ENCODE measurements around the gene PHLPP1.
"Not testable (repeated sequence)": the region's sequence is repeated elsewhere in the genome, so short reads cannot be mapped to it uniquely, and the experiment has no call there.

Gene PHLPP1

GRCh38 chr18:62715436-62715758 is at the start of gene PHLPP1:
PHLPP1 (plus strand) TSS chr18:62715541; CDS start chr18:62715684, 143 bp downstream.
- no peak for DNase-seq (ENCODE audit: low read depth in 2 of 2)

GRCh38 chr18:62669225-62669624 is 46.1 kb upstream of the PHLPP1 start:
- DNase-seq (ENCODE audit: low read depth in 2 of 2): no peak

- DNase-seq (ENCODE audit: low read depth in 2 of 2): no peak
Observed at GRCh38 chr18:62670573-62670972, 44.8 kb upstream of the PHLPP1 start.

GRCh38 chr18:62672600-62672999 is 42.7 kb upstream of the PHLPP1 start:
- no peak for DNase-seq (ENCODE audit: low read depth in 2 of 2)

- no peak for DNase-seq (ENCODE audit: low read depth in 2 of 2)
Observed at GRCh38 chr18:62678847-62679485, 36.4 kb upstream of the PHLPP1 start.

GRCh38 chr18:62682371-62682770 is 33.0 kb upstream of the PHLPP1 start:
- no peak for DNase-seq (ENCODE audit: low read depth in 2 of 2)

- no peak for DNase-seq (ENCODE audit: low read depth in 2 of 2)
Observed at GRCh38 chr18:62683935-62684334, 31.4 kb upstream of the PHLPP1 start.

- DNase-seq (ENCODE audit: low read depth in 2 of 2): no peak
Observed at GRCh38 chr18:62688743-62689317, 26.5 kb upstream of the PHLPP1 start.

- DNase-seq (ENCODE audit: low read depth in 2 of 2): no peak
Observed at GRCh38 chr18:62690236-62690815, 25.0 kb upstream of the PHLPP1 start.

GRCh38 chr18:62693659-62694058 is 21.7 kb upstream of the PHLPP1 start:
- no peak for DNase-seq (ENCODE audit: low read depth in 2 of 2)

GRCh38 chr18:62697636-62698035 is 17.7 kb upstream of the PHLPP1 start:
- DNase-seq (ENCODE audit: low read depth in 2 of 2): no peak

- no peak for DNase-seq (ENCODE audit: low read depth in 2 of 2)
Observed at GRCh38 chr18:62702259-62702658, 13.1 kb upstream of the PHLPP1 start.

- not testable (repeated sequence) for DNase-seq (ENCODE audit: low read depth in 2 of 2)
Observed at GRCh38 chr18:62706879-62707278, 8.5 kb upstream of the PHLPP1 start.

- not testable (repeated sequence) for DNase-seq (ENCODE audit: low read depth in 2 of 2)
Observed at GRCh38 chr18:62709908-62710307, 5.4 kb upstream of the PHLPP1 start.

- no peak for DNase-seq (ENCODE audit: low read depth in 2 of 2)
Observed at GRCh38 chr18:62710417-62710816, 4.9 kb upstream of the PHLPP1 start.

- no peak for DNase-seq (ENCODE audit: low read depth in 2 of 2)
Observed at GRCh38 chr18:62711781-62712180, 3.6 kb upstream of the PHLPP1 start.

GRCh38 chr18:62713651-62714247 is 1.6 kb upstream of the PHLPP1 start:
- DNase-seq (ENCODE audit: low read depth in 2 of 2): no peak

GRCh38 chr18:62714671-62715435 is 488 bp upstream of the PHLPP1 start:
- DNase-seq (ENCODE audit: low read depth in 2 of 2): peak; percentile 77 to 78

GRCh38 chr18:62715759-62716615 is 646 bp downstream of the PHLPP1 start:
- peak in 1 of 2 donors; percentile 15 for DNase-seq (ENCODE audit: low read depth in 2 of 2)

- peak in 1 of 2 donors; percentile 4 for DNase-seq (ENCODE audit: low read depth in 2 of 2)
Observed at GRCh38 chr18:62716619-62717168, 1.4 kb downstream of the PHLPP1 start.

Data from stimulated activated CD4-positive, alpha-beta T cell treated with anti-CD3 and anti-CD28 coated beads, Interleukin-1b, Interleukin-23, amount 100 ng/mL, for 1 hour (primary cell).